ENCODE data around the gene R3HDML.
A peak's percentile ranks its signal among the peaks of the same experiment; 100 is the strongest.

R3HDML gene

DNA sequence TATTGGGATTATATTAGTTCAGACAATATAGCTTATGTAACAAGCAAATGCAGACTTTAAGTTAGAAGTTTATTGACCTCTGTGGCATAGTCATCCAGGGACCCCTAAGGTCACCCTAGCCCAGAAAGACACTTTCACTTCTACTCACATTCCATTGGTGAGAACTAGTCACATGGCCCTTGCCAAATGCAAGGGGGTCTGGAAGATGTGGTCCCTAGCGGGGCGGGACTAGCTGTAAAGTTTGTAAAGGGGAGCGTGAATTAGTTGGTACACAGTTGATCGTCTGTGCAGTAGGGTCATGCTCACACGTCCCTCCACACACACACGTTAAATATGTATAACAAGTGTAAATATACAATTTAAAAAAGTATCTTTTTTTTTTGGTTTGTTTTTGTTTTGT, 27.9 kb downstream of the R3HDML start:
- DNase-seq: no peak

GRCh38 chr20:44367746-44368145, 30.9 kb downstream of the R3HDML start:
- DNase-seq: no peak

GRCh38 chr20:44370639-44371218, 33.9 kb downstream of the R3HDML start:
- DNase-seq: no peak

DNA sequence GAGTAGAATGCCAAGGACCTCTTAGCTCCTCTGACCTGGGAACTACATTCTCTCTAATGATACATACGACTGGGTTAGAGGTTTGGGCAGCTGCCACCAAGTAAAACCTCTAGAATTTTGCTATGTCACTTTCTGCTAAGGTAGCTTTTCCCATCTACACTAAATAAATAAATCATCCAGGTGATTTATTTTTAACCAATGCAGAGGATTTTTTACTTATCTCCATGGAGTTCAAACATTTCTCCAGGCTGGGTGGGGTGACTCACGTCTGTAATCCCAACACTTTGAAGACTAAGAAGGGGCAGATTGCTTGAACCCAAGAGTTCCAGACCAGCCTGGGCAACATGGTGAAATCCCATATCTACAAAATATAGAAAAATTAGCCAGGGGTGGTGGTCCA, 45.8 kb downstream of the R3HDML start:
- no peak for DNase-seq

GRCh38 chr20:44384423-44385027, 47.7 kb downstream of the R3HDML start:
- DNase-seq: peak; percentile 82

DNA sequence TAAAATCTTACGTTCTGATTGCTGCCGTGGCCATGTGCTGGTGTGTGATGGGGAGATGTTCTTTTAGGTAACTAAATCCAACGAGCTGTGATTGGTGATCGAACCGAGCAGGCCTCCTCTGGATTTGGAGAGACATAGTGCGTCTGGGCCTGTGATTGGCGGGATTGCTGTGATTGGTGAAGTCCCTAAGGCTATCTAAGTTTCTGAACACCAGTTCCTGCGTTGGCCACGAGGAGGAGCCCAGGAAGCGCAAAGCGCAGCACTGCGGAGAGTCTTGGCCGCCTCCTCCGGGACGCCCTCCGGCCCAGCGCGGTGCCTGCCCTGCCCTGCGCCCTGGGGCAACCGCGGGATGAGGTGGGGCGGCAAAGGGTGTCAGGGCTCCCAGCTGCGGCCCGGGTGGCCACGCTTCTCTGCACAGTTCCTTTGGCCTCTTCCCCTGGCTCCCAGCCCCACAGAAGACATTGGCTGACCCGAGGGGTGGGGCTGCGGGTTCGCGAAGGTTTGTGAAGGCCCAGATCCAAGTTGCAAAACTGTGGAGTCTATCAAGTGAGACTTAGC, 51.7 kb downstream of the R3HDML start:
- DNase-seq: peak; percentile 58

DNA sequence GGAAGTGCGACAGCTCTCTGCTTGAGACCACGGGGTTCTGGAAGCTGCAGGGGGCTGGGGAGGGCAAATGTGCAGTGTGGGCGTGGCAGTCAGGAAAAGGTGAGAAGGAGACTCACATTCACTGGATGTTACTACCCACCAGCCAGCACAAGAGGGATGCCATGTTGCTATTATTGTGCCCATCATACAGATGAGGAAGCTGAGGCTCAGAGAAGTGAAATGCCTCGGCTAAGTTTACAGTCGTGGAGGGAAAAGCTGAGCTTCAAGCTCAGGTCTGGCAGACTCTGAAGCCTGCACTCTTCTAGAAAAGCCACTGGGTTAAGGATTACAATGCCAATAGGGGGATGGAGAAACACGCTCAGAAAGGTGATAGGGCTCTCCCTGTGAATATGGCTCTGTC, 53.0 kb downstream of the R3HDML start:
- no peak for DNase-seq

DNA sequence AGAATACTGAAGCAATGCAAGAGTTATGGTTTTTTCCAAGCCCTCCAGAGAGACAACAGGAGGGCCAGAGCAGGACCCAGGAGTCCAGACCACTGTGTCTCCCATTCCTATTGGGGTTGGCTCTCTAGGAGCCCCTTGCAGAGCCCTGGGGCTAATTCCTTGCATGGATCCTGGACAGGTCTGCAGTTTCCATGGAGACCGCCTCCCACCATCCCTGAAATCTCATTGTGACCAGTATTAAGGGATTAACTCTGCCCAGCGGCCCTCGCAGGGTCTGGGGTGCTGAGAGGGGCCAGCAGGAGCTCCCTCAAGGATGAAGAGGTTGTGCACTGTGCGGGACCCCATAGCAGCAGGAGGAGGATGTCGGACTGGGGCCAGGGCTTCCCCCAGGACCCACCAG, 53.4 kb downstream of the R3HDML start:
- DNase-seq: no peak

DNA sequence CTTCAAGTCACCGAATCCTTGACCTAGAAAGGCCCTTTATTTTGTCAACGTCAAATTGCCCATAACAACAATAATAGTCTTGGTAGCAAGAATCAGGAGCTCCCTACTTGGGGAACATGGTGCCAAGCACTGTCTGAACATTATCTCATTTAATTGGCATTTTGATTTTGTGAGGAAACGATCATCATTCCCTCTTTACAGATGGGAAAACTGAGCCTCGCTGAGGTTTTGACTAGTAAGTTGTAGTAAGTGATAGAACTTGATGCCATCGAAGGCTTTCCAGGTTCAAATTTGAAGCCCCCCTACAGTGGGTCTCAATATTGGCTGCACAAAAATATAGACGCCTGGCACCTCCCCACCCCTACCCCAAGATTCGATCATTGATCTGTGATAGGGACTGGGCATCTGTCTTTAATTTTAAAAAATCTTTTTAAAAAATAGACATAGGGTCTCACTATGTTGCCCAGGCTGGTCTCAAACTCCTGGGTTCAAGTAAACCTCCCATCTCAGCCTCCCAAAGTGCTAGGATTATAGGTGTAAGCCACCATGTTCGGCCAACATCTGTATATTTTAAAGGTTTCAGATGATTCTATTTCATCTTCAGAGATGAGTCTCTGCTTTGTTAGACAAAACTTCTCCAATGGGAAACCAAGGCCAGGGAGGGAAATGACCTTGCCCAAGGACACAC, 55.4 kb downstream of the R3HDML start:
- DNase-seq: no peak

DNA sequence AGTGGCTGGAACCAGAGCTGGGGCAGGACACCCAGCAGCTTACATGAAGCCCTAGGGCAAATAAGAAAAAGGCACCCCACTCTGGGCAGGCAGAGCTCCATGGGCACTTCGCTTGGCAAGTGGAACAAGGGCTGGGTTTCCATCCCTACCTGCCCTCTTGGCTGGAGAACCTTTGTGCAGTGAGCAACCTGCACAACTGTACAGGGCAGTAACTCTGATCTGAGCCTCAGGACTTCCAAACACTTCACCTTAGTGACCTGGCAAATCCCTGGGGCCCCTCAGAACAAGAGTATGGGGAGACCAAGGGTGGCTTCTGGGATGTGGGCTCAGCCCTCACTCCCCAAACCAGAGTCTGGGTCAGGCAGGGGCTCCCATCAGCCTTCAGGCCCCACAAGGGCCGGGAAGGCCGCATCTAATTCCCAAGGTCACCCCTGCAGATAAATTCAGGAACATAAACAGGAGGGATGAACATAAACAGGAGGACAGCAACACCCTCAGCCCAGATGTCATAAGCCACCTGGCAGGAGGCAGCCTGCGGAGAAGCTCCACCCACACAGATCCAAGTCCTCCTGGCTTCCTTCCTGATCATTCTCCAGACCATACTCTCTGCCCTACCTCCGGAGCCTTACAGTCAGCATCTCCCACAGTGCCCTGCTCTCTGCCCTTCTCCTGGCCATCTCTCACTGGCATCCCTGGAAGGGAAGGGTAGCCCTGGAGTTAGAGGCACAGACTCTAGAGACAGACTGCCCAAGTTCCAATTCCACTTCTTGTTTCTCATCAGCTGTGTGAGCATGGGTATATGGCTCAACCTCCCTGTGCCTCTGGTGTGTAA, 56.1 kb downstream of the R3HDML start:
- no peak for DNase-seq

GRCh38 chr20:44393608-44394451, 57.0 kb downstream of the R3HDML start:
- no peak for DNase-seq

DNA sequence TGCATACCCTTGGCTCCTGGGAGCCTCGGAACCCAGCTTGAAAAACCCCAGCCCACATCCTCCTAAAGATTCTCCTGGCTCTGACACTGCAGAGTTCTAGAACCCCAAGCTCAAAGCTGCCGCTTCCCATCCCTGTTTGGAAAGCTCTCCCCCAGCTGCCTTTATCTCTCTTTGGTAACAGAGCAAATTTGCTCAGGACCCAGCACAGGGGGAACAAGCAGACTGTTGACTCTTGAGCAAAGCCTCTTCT, 57.5 kb downstream of the R3HDML start:
- no peak for DNase-seq

GRCh38 chr20:44394702-44395460, 58.0 kb downstream of the R3HDML start:
- no peak for DNase-seq

GRCh38 chr20:44395461-44396340, 58.9 kb downstream of the R3HDML start:
- DNase-seq: no peak

DNA sequence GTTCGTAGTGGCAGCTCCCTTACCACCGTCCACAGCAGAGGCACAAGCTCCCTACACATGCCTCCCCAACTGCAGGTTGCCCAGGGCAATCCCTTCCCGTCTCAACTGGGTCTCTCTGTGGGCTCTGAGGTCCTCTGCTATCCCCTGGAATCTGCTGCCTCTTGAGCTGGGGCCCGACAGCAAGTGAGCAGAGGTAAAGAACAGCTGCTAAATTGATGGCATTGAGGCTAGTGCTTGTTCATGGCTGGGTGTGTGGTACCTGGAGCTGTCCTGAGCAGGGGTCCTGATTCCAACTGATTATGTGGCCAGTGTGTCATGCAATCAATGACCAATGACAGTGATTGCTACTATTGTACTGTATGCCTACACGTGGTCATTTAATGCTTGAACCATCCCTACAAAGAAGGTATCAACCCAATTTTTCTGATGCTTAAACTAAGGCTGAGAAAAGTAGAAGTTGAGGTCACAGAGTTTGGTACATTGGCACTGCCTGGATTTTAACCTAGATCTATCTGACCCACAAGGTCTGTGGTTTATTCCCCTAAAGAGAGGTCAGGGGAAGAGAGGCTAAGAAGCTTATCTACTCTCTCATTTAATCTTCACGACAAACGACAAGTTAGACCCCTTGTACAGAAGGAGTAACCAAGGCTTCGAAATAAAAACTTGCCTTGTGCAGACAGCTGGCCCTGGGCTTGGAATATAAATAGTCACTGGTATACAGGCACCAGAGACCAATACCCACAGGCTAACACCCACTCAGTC, 59.7 kb downstream of the R3HDML start:
- DNase-seq: no peak

GRCh38 chr20:44398335-44398734, 61.5 kb downstream of the R3HDML start:
- no peak for DNase-seq

- no peak for DNase-seq
Measured at GRCh38 chr20:44399446-44399845, 62.6 kb downstream of the R3HDML start.

- no peak for DNase-seq
Measured at GRCh38 chr20:44400671-44400969, 63.8 kb downstream of the R3HDML start.

Data from right forelimb (tissue), 1 donor.